Measurements from ENCODE around the gene RAP1GAP2.

- TF ChIP-seq EZH2 (IDR thresholded peaks at IDR 0.05; ENCODE audit: borderline replicate concordance, low read length) (no peak), CTCF (IDR thresholded peaks at IDR 0.05; ENCODE audit: low read length) (no peak)
These were observed 51.4 kb downstream of the RAP1GAP2 start for GRCh38 chr17:2847381-2848333.

Data from OCI-LY1 (cell line).